HepG2 (cell line): ENCODE measurements around the gene GPC6. TPM values are rescaled to one million over a fixed set of nuclear protein-coding genes. Genes with fewer than 3 reads are reported as not detected.

Experiments
- ATAD3A ChIP-seq: sonication (generic); formaldehyde crosslinking; IDR thresholded peaks from 2 replicates; pipeline ENCODE4 v1.4.0; 2020; ENCODE audit warnings: missing genetic modification reagents
- KIAA2018 ChIP-seq: sonication (generic); formaldehyde crosslinking; IDR thresholded peaks from 2 replicates; pipeline ENCODE4 v1.5.0; 2020; ENCODE audit warnings: mild to moderate bottlenecking, missing genetic modification reagents, borderline replicate concordance
- KLF11 ChIP-seq: IDR thresholded peaks from 2 replicates; pipeline ENCODE4 v1.6.1; 2016; ENCODE audit warnings: missing compliant biosample characterization
- MBNL3 ChIP-seq: fragments of 250-450 bp; sonication (Bioruptor Pico); conservative IDR thresholded peaks from 2 replicates; pipeline ENCODE4 v1.8.0; 2022; ENCODE audit warnings: mild to moderate bottlenecking, inconsistent platforms
- RARA ChIP-seq: IDR thresholded peaks from 2 replicates; pipeline ENCODE4 v1.6.1; 2016; ENCODE audit warnings: missing genetic modification reagents, missing compliant biosample characterization
- REXO4 ChIP-seq: sonication (generic); formaldehyde crosslinking; IDR thresholded peaks from 2 replicates; pipeline ENCODE4 v1.8.0; 2022; ENCODE audit warnings: missing genetic modification reagents, mild to moderate bottlenecking, borderline replicate concordance
- ZNF260 ChIP-seq: sonication (generic); formaldehyde crosslinking; IDR thresholded peaks from 2 replicates; pipeline ENCODE4 v1.4.0; 2020; ENCODE audit warnings: missing genetic modification reagents, low read depth, mild to moderate bottlenecking, borderline replicate concordance
- ZNF367 ChIP-seq: sonication (generic); formaldehyde crosslinking; IDR thresholded peaks from 2 replicates; pipeline ENCODE4 v1.4.0; 2020; ENCODE audit warnings: missing genetic modification reagents, borderline replicate concordance
- ZNF468 ChIP-seq: sonication (generic); formaldehyde crosslinking; IDR thresholded peaks from 2 replicates; pipeline ENCODE4 v1.8.0; 2022; ENCODE audit warnings: mild to moderate bottlenecking, moderate library complexity, missing genetic modification reagents
- polyA plus RNA-seq, 8 experiments: library from polyadenylated mRNA; depleted of rRNA in 3 of 8; stranded (reverse) in 7 of 8; unstranded in 1 of 8; fragments of >200 nt; fragmentation: Illumina TruSeq in 4 of 8; extraction: Trizol in 4 of 8; gene quantifications; 2 replicates each; pipeline versions ENCODE4 v1.2.1 to v1.2.3, GENCODE V29; 2011 to 2016; ENCODE audit warnings: low read depth in 4 of 8, missing spikeins in 1 of 8, mixed read lengths in 1 of 8; ENCODE audit not compliant: insufficient read depth in 1 of 8
- total RNA-seq, 5 experiments: library from RNA; depleted of rRNA; stranded (reverse); fragments of >200 nt; fragmentation: Illumina TruSeq; extraction: Trizol; gene quantifications; 2 replicates each; pipeline ENCODE4 v1.2.3, GENCODE V29; 2016; ENCODE audit warnings: low read depth in 1 of 5
- TF ChIP-seq, protein P1 (sequence below): sonication (generic); formaldehyde crosslinking; IDR thresholded peaks from 2 replicates; pipeline ENCODE4 v1.4.0; 2020; ENCODE audit warnings: mild to moderate bottlenecking, missing genetic modification reagents
- TF ChIP-seq, protein P2 (sequence below), 2 experiments: sonication (generic) in 1 of 2; formaldehyde crosslinking in 1 of 2; IDR thresholded peaks; 2 replicates each; pipeline versions ENCODE4 v1.4.0 to v1.6.1; 2018 to 2020; ENCODE audit warnings: missing genetic modification reagents in 2 of 2, borderline replicate concordance in 1 of 2, low read depth in 1 of 2, mild to moderate bottlenecking in 1 of 2, missing biosample characterization in 1 of 2
- TF ChIP-seq, protein P3 (sequence below): sonication (generic); formaldehyde crosslinking; IDR thresholded peaks from 2 replicates; pipeline ENCODE4 v1.4.0; 2020; ENCODE audit warnings: mild to moderate bottlenecking, missing genetic modification reagents

GPC6 gene
- total and polyA plus RNA-seq, 2 of the 13 experiments (the other 11 are each of a cell fraction or from before 2014, with no cell fraction given) = 24.5 to 33.9 TPM

DNA sequence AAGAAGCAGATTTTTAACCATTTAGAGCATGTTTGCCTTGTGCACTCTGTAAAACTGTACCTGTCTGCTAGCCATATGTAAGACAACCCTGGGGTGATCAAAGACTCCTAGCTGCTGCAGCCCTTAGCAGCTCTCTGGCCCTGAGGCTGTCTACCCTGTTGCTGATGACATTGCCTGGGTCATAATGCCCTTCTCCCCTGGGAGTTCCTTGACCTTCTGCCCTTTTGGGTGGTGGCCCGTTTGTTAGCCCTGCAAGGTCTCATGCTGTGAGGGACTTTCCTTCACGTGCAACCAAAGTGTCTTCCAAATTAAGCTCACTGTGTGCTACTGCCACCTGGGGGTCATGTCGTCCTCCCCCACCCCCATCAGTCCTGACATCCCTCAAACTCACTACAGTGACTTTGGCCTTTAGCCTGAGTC is 7.4 kb downstream of the GPC6 start (continued):
- TF ChIP-seq KIAA2018 (CRISPR knock-in tag) = no peak
- no peak for TF ChIP-seq ZNF260 (CRISPR knock-in tag)
- TF ChIP-seq, protein P1, sequence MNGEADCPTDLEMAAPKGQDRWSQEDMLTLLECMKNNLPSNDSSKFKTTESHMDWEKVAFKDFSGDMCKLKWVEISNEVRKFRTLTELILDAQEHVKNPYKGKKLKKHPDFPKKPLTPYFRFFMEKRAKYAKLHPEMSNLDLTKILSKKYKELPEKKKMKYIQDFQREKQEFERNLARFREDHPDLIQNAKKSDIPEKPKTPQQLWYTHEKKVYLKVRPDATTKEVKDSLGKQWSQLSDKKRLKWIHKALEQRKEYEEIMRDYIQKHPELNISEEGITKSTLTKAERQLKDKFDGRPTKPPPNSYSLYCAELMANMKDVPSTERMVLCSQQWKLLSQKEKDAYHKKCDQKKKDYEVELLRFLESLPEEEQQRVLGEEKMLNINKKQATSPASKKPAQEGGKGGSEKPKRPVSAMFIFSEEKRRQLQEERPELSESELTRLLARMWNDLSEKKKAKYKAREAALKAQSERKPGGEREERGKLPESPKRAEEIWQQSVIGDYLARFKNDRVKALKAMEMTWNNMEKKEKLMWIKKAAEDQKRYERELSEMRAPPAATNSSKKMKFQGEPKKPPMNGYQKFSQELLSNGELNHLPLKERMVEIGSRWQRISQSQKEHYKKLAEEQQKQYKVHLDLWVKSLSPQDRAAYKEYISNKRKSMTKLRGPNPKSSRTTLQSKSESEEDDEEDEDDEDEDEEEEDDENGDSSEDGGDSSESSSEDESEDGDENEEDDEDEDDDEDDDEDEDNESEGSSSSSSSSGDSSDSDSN (CRISPR knock-in tag) = no peak
- TF ChIP-seq ZNF468 (CRISPR knock-in tag) = no peak
- TF ChIP-seq MBNL3 (CRISPR knock-in tag) = no peak
- no peak for TF ChIP-seq ATAD3A (CRISPR knock-in tag)
- peak; percentile 69 for TF ChIP-seq RARA (CRISPR knock-in tag)
- TF ChIP-seq REXO4 (CRISPR knock-in tag) = no peak
- TF ChIP-seq ZNF367 (CRISPR knock-in tag) = no peak
- TF ChIP-seq, protein P2, sequence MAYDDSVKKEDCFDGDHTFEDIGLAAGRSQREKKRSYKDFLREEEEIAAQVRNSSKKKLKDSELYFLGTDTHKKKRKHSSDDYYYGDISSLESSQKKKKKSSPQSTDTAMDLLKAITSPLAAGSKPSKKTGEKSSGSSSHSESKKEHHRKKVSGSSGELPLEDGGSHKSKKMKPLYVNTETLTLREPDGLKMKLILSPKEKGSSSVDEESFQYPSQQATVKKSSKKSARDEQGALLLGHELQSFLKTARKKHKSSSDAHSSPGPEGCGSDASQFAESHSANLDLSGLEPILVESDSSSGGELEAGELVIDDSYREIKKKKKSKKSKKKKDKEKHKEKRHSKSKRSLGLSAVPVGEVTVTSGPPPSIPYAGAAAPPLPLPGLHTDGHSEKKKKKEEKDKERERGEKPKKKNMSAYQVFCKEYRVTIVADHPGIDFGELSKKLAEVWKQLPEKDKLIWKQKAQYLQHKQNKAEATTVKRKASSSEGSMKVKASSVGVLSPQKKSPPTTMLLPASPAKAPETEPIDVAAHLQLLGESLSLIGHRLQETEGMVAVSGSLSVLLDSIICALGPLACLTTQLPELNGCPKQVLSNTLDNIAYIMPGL (CRISPR knock-in tag; IDR thresholded peaks at IDR 0.05; ENCODE audit: borderline replicate concordance in 1 of 2, low read depth in 1 of 2) = 0 out of 4 replicates have a peak, but pooled peaks of 1 of the 2 experiments have one; percentile 23
- TF ChIP-seq KLF11 (CRISPR knock-in tag) = no peak
- TF ChIP-seq, protein P3, sequence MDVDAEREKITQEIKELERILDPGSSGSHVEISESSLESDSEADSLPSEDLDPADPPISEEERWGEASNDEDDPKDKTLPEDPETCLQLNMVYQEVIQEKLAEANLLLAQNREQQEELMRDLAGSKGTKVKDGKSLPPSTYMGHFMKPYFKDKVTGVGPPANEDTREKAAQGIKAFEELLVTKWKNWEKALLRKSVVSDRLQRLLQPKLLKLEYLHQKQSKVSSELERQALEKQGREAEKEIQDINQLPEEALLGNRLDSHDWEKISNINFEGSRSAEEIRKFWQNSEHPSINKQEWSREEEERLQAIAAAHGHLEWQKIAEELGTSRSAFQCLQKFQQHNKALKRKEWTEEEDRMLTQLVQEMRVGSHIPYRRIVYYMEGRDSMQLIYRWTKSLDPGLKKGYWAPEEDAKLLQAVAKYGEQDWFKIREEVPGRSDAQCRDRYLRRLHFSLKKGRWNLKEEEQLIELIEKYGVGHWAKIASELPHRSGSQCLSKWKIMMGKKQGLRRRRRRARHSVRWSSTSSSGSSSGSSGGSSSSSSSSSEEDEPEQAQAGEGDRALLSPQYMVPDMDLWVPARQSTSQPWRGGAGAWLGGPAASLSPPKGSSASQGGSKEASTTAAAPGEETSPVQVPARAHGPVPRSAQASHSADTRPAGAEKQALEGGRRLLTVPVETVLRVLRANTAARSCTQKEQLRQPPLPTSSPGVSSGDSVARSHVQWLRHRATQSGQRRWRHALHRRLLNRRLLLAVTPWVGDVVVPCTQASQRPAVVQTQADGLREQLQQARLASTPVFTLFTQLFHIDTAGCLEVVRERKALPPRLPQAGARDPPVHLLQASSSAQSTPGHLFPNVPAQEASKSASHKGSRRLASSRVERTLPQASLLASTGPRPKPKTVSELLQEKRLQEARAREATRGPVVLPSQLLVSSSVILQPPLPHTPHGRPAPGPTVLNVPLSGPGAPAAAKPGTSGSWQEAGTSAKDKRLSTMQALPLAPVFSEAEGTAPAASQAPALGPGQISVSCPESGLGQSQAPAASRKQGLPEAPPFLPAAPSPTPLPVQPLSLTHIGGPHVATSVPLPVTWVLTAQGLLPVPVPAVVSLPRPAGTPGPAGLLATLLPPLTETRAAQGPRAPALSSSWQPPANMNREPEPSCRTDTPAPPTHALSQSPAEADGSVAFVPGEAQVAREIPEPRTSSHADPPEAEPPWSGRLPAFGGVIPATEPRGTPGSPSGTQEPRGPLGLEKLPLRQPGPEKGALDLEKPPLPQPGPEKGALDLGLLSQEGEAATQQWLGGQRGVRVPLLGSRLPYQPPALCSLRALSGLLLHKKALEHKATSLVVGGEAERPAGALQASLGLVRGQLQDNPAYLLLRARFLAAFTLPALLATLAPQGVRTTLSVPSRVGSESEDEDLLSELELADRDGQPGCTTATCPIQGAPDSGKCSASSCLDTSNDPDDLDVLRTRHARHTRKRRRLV = no peak
